HEK293 (cell line): ENCODE data around the gene KAT2B.

Experiments used
- CTCF ChIA-PET: fragments of 350-600 bp; formaldehyde crosslinking; extraction: SDS; loops from one replicate; lab custom pipeline; 2021; ENCODE audit warnings: antibody characterized with exemption; lab: Yijun Ruan, JAX
- POLR2A ChIA-PET: fragments of 300-600 bp; formaldehyde crosslinking; extraction: SDS; loops from one replicate; lab custom pipeline; 2020; ENCODE audit warnings: antibody characterized with exemption, inconsistent platforms; lab: Yijun Ruan, JAX
- H3K27ac ChIP-seq: fragments of 200-500 bp; sonication (Bioruptor generic); 2 replicates; pipeline ENCODE4 v1.5.1; 2014; ENCODE audit warnings: low read depth, low read length, control low read depth, inconsistent platforms; ENCODE audit errors: extremely low read depth
- H3K36me3 ChIP-seq, 2 experiments: fragments of 200-500 bp in 1 of 2; sonication (Bioruptor generic) in 1 of 2; 1 replicate in 1 of 2; 2 replicates in 1 of 2; pipeline ENCODE4 v1.5.1; 2014 to 2017; ENCODE audit warnings: inconsistent platforms in 2 of 2, low read length in 2 of 2; ENCODE audit not compliant: control insufficient read depth in 2 of 2, insufficient read depth in 1 of 2
- H3K4me1 ChIP-seq: fragments of 200-500 bp; sonication (Bioruptor generic); 2 replicates; pipeline ENCODE4 v1.5.1; 2014; ENCODE audit warnings: mild to moderate bottlenecking, low read length, inconsistent platforms; ENCODE audit not compliant: control insufficient read depth, insufficient read depth
- H3K4me3 ChIP-seq: 2 replicates; pipeline ENCODE4 v1.5.1; 2011; ENCODE audit warnings: low read depth, mild to moderate bottlenecking, control low read depth, low read length, moderate library complexity
- H3K9me3 ChIP-seq: fragments of 200-500 bp; sonication (Bioruptor generic); 2 replicates; pipeline ENCODE4 v1.5.1; 2014; ENCODE audit warnings: low read depth, low read length, inconsistent platforms; ENCODE audit not compliant: control insufficient read depth, insufficient read depth
- BCL11B ChIP-seq: fragments of 450-650 bp; formaldehyde crosslinking; IDR thresholded peaks from 2 replicates; pipeline ENCODE4 v1.5.1; 2016; ENCODE audit warnings: low read depth, missing biosample characterization, missing genetic modification characterization
- HOXC10 ChIP-seq: sonication (generic); formaldehyde crosslinking; IDR thresholded peaks from 2 replicates; pipeline ENCODE4 v1.8.1; 2023; ENCODE audit warnings: mild to moderate bottlenecking, missing genetic modification reagents
- KLF9 ChIP-seq: fragments of 450-650 bp; formaldehyde crosslinking; IDR thresholded peaks from 2 replicates; pipeline ENCODE4 v1.5.1; 2016; ENCODE audit warnings: missing biosample characterization, missing genetic modification characterization, low read depth
- PATZ1 ChIP-seq: fragments of 450-650 bp; formaldehyde crosslinking; IDR thresholded peaks from 2 replicates; pipeline ENCODE4 v1.5.1; 2016; ENCODE audit warnings: missing biosample characterization, missing genetic modification characterization
- PRDM1 ChIP-seq: fragments of 450-650 bp; formaldehyde crosslinking; IDR thresholded peaks from 2 replicates; pipeline ENCODE4; 2016; ENCODE audit warnings: missing biosample characterization, missing genetic modification characterization
- SALL2 ChIP-seq: fragments of 450-650 bp; formaldehyde crosslinking; IDR thresholded peaks from 2 replicates; pipeline ENCODE4 v1.5.0; 2017; ENCODE audit warnings: missing biosample characterization, mild to moderate bottlenecking, missing genetic modification characterization, borderline replicate concordance
- YY2 ChIP-seq: fragments of 450-650 bp; formaldehyde crosslinking; IDR thresholded peaks from 2 replicates; pipeline ENCODE4 v1.5.1; 2016; ENCODE audit warnings: missing biosample characterization, missing genetic modification characterization
- ZNF214 ChIP-seq: fragments of 450-650 bp; formaldehyde crosslinking; IDR thresholded peaks from 2 replicates; pipeline ENCODE4 v1.5.1; 2017; ENCODE audit warnings: missing biosample characterization, mild to moderate bottlenecking, missing genetic modification characterization, borderline replicate concordance
- ZNF341 ChIP-seq: fragments of 450-650 bp; formaldehyde crosslinking; IDR thresholded peaks from 2 replicates; pipeline ENCODE4; 2016; ENCODE audit warnings: low read depth, missing biosample characterization, missing genetic modification characterization
- ZNF394 ChIP-seq: fragments of 450-650 bp; formaldehyde crosslinking; IDR thresholded peaks from 2 replicates; pipeline ENCODE4 v1.5.1; 2016; ENCODE audit warnings: missing biosample characterization, missing genetic modification characterization, mild to moderate bottlenecking, moderate library complexity, borderline replicate concordance
- ZNF501 ChIP-seq: fragments of 450-650 bp; formaldehyde crosslinking; IDR thresholded peaks from 2 replicates; pipeline ENCODE4 v1.5.1; 2016; ENCODE audit warnings: missing biosample characterization, missing genetic modification characterization
- ZNF518A ChIP-seq: fragments of 450-650 bp; formaldehyde crosslinking; conservative IDR thresholded peaks from 2 replicates; pipeline ENCODE4 v1.5.1; 2016; ENCODE audit warnings: low read depth, missing biosample characterization, missing genetic modification characterization
- ZNF548 ChIP-seq: fragments of 450-650 bp; formaldehyde crosslinking; IDR thresholded peaks from 2 replicates; pipeline ENCODE4 v1.5.1; 2016; ENCODE audit warnings: missing biosample characterization, missing genetic modification characterization
- ZNF558 ChIP-seq: fragments of 450-650 bp; formaldehyde crosslinking; IDR thresholded peaks from 2 replicates; pipeline ENCODE4 v1.5.1; 2016; ENCODE audit warnings: missing biosample characterization, missing genetic modification characterization
- ZNF571 ChIP-seq: fragments of 450-650 bp; formaldehyde crosslinking; IDR thresholded peaks from 2 replicates; pipeline ENCODE4 v1.5.0; 2017; ENCODE audit warnings: missing biosample characterization, missing genetic modification characterization
- ZNF660 ChIP-seq: fragments of 450-650 bp; IDR thresholded peaks from 2 replicates; pipeline ENCODE4 v1.5.1; 2018; ENCODE audit warnings: missing biosample characterization, mild to moderate bottlenecking, missing genetic modification characterization
- ZNF747 ChIP-seq: fragments of 450-650 bp; formaldehyde crosslinking; IDR thresholded peaks from 2 replicates; pipeline ENCODE4 v1.5.1; 2016; ENCODE audit warnings: missing biosample characterization, missing genetic modification characterization
- ZNF843 ChIP-seq: fragments of 450-650 bp; formaldehyde crosslinking; IDR thresholded peaks from 2 replicates; pipeline ENCODE4 v1.5.1; 2016; ENCODE audit warnings: missing biosample characterization, missing genetic modification characterization
- TF ChIP-seq, protein P1 (sequence below): fragments of 450-650 bp; formaldehyde crosslinking; IDR thresholded peaks from 2 replicates; pipeline ENCODE4 v1.5.1; 2017; ENCODE audit warnings: missing biosample characterization, missing genetic modification characterization
- TF ChIP-seq, protein P2 (sequence below): fragments of 450-650 bp; formaldehyde crosslinking; IDR thresholded peaks from 2 replicates; pipeline ENCODE4 v1.5.1; 2016; ENCODE audit warnings: missing biosample characterization, missing genetic modification characterization, borderline replicate concordance

The KAT2B gene

GRCh38 chr3:20076296-20076997 is 36.2 kb downstream of the KAT2B start:
- ChIA-PET POLR2A (no interaction called here), CTCF (no interaction called here)
- H3K9me3 ChIP-seq: no peaks in the 10 kb centered on the region
- no peak overlapping the region for H3K27ac ChIP-seq
- no peaks in the 10 kb centered on the region for H3K36me3 ChIP-seq
- H3K4me1 ChIP-seq: peaks cover 8% of the 10 kb centered on the region
- TF ChIP-seq SALL2 (tag by site-specific recombination) (no peak), BCL11B (no peak), ZNF341 (tag by site-specific recombination) (no peak), ZNF548 (tag by site-specific recombination) (no peak), KLF9 (tag by site-specific recombination) (no peak), HOXC10 (CRISPR knock-in tag) (no peak), ZNF214 (no peak), PRDM1 (tag by site-specific recombination) (peak; percentile 29; the same call in 1 of the 2 replicates), ZNF843 (tag by site-specific recombination) (no peak), ZNF501 (no peak)
- TF ChIP-seq, protein P1, sequence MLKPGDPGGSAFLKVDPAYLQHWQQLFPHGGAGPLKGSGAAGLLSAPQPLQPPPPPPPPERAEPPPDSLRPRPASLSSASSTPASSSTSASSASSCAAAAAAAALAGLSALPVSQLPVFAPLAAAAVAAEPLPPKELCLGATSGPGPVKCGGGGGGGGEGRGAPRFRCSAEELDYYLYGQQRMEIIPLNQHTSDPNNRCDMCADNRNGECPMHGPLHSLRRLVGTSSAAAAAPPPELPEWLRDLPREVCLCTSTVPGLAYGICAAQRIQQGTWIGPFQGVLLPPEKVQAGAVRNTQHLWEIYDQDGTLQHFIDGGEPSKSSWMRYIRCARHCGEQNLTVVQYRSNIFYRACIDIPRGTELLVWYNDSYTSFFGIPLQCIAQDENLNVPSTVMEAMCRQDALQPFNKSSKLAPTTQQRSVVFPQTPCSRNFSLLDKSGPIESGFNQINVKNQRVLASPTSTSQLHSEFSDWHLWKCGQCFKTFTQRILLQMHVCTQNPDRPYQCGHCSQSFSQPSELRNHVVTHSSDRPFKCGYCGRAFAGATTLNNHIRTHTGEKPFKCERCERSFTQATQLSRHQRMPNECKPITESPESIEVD (tag by site-specific recombination): peak; percentile 57
- TF ChIP-seq, protein P2, sequence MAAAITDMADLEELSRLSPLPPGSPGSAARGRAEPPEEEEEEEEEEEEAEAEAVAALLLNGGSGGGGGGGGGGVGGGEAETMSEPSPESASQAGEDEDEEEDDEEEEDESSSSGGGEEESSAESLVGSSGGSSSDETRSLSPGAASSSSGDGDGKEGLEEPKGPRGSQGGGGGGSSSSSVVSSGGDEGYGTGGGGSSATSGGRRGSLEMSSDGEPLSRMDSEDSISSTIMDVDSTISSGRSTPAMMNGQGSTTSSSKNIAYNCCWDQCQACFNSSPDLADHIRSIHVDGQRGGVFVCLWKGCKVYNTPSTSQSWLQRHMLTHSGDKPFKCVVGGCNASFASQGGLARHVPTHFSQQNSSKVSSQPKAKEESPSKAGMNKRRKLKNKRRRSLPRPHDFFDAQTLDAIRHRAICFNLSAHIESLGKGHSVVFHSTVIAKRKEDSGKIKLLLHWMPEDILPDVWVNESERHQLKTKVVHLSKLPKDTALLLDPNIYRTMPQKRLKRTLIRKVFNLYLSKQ (tag by site-specific recombination): no peak
- H3K4me3 ChIP-seq: no peak overlapping the region

DNA sequence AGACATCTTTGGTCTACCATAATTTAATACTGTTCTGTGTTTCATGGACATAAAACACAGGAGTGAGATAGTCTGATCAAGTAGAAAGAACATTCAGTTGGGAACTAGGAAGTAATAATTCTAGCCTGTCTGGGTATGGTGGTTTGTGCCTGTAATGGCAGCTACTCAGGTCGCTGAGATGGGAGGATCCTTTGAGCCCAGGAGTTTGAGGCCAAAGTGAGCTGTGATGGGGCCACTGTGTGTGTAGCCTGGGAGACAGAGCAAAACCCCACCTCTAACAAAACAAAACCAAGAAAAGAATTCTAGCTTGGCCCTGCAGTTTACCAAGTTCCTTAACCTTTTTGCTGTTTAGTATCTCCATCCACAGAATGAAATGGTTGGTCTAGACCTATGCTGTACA is 36.8 kb downstream of the KAT2B start:
- no peak overlapping the region for H3K27ac ChIP-seq
- H3K4me3 ChIP-seq: no peak overlapping the region
- no peaks in the 10 kb centered on the region for H3K9me3 ChIP-seq
- POLR2A ChIA-PET: no interaction called here
- peaks cover 8% of the 10 kb centered on the region for H3K4me1 ChIP-seq
- TF ChIP-seq ZNF501: no peak
- H3K36me3 ChIP-seq: no peaks in the 10 kb centered on the region
- CTCF ChIA-PET: no interaction called here

- ChIA-PET POLR2A (no interaction called here), CTCF (no interaction called here)
- H3K27ac ChIP-seq: peak overlapping the region; percentile 13; the same call in 1 of the 2 replicates
- H3K9me3 ChIP-seq: no peaks in the 10 kb centered on the region
- peaks cover 10% of the 10 kb centered on the region for H3K4me1 ChIP-seq
- H3K36me3 ChIP-seq: no peaks in the 10 kb centered on the region
- H3K4me3 ChIP-seq: no peak overlapping the region
- TF ChIP-seq PATZ1 (tag by site-specific recombination) (no peak), ZNF747 (tag by site-specific recombination) (no peak), ZNF571 (tag by site-specific recombination) (no peak), ZNF558 (peak; percentile 43; the same call in 1 of the 2 replicates), ZNF394 (tag by site-specific recombination) (peak; percentile 79; the same call in 1 of the 2 replicates), ZNF518A (tag by site-specific recombination) (0 out of 2 replicates have a peak, but pooled peaks have one; percentile 20), ZNF341 (tag by site-specific recombination) (no peak), YY2 (tag by site-specific recombination) (no peak), ZNF660 (no peak)
These were observed 38.0 kb downstream of the KAT2B start for GRCh38 chr3:20078194-20078714.
